Measurements from ENCODE around the gene ADH4. TPM values are rescaled to one million over a fixed set of nuclear protein-coding genes. Genes with fewer than 3 reads are reported as not detected.

Gene ADH4
- total RNA-seq, 4 donors from 2014 or later, result 1.6 to 4.1 TPM; not detected in 2

DNA sequence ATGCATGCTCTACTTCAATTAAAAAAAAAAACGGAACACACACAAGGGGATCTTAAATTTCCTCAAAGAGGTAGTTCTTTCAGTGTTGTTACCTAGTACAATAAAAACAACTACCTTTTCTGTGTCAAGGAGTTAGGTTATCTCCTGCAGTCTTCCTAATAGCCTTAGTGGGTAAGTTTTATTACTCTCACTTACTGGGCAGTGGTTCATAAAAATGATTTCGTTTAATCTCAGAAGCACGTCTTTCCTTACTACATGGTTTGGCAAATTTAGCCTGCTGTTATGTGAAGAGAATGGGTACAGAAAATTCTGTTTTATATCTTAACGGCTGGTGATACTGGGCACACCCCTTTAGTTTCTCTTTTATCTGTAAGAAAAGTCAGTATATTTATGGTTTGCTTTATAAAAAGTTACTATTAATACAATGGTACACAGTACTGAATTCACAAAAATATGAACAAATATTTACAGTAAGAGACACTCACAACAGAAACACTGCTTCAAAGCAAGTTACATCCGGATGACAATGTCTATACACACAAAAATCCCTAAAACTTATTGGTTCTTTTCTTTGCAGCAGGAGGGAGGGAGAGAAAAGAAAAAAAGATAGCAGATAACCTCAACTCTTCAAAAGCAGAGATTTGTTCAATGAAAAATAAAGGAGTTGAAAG is 64.3 kb downstream of the ADH4 start:
- H3K36me3 ChIP-seq, result peaks cover 0 to 87% (median 3%) of the 10 kb centered on the region in 3 donors
- H3K4me1 ChIP-seq, result peaks cover 0 to 10% (median 0%) of the 10 kb centered on the region in 4 donors
- TF ChIP-seq, protein P1, sequence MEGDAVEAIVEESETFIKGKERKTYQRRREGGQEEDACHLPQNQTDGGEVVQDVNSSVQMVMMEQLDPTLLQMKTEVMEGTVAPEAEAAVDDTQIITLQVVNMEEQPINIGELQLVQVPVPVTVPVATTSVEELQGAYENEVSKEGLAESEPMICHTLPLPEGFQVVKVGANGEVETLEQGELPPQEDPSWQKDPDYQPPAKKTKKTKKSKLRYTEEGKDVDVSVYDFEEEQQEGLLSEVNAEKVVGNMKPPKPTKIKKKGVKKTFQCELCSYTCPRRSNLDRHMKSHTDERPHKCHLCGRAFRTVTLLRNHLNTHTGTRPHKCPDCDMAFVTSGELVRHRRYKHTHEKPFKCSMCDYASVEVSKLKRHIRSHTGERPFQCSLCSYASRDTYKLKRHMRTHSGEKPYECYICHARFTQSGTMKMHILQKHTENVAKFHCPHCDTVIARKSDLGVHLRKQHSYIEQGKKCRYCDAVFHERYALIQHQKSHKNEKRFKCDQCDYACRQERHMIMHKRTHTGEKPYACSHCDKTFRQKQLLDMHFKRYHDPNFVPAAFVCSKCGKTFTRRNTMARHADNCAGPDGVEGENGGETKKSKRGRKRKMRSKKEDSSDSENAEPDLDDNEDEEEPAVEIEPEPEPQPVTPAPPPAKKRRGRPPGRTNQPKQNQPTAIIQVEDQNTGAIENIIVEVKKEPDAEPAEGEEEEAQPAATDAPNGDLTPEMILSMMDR (IDR thresholded peaks at IDR 0.05), result no peak
- no peak for TF ChIP-seq POLR2A (IDR thresholded peaks at IDR 0.05)
- H3K27me3 ChIP-seq, result no peaks in the 10 kb centered on the region
- H3K4me3 ChIP-seq, result no peak overlapping the region
- H3K27ac ChIP-seq, result no peak overlapping the region
- no peaks in the 10 kb centered on the region for H3K9me3 ChIP-seq
- no peak for DNase-seq

DNA sequence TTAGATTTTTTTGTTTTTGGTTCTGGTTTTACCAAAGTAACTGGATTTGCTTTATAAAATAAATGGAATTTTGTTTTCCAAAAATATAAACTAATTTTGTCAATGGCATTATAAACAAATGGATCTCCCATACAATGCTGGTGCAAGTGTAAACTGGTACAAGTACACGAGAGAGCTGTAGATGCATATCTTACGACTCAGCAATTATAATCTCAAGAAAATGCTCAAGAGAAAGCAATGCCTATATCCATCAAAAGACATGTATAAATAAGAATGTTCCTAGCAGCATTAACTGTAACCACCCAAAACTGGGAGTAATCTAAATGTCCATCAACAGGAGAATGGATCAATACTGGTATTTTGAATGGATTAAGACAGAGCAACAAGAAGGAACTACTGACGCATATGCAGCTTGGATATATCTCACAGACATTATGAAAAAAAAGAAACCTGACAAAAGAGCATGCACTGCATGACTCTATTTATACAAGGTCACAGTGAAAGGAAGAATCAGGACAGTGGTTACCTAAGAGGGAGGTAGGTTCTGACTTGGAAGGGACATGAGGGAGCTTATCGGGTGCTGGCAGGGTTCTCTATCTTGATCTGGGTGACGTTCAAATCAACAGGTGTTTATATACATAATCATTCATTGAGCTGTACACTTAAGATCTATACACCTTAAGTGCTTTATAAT is 65.0 kb downstream of the ADH4 start:
- DNase-seq, result no peak
- no peaks in the 10 kb centered on the region for H3K27me3 ChIP-seq
- H3K9me3 ChIP-seq, result no peaks in the 10 kb centered on the region
- H3K36me3 ChIP-seq, result peaks cover 0 to 87% (median 3%) of the 10 kb centered on the region in 3 donors
- H3K27ac ChIP-seq, result no peak overlapping the region
- no peak for TF ChIP-seq POLR2A (IDR thresholded peaks at IDR 0.05)
- TF ChIP-seq, protein P1 (IDR thresholded peaks at IDR 0.05), result no peak
- H3K4me3 ChIP-seq, result no peak overlapping the region
- peaks cover 0 to 9% (median 0%) of the 10 kb centered on the region in 4 donors for H3K4me1 ChIP-seq

DNA sequence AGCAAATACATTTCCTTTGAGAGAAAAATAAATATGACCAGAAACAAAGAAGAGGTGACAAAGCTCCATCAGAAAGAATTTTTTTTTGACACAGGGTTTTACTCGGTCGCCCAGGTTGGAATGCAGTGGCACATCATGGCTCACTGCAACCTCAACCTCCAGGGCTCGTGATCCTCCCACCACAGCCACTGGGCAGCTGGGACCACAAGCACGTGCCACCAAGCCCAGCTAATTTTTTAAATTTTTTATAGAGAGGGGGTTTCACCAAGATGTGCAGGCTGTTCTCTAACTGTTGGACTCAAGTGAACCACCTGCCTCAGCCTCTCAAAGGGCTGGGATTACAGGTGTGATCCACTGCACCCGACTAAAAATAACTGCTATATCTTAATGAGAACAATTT is 65.8 kb downstream of the ADH4 start:
- Histone ChIP-seq H3K36me3 (peaks cover 0 to 87% (median 0%) of the 10 kb centered on the region in 3 donors), H3K27me3 (no peaks in the 10 kb centered on the region), H3K27ac (no peak overlapping the region), H3K4me3 (no peak overlapping the region), H3K9me3 (no peaks in the 10 kb centered on the region), H3K4me1 (peaks cover 0 to 9% (median 0%) of the 10 kb centered on the region in 4 donors)
- no peak for TF ChIP-seq POLR2A (IDR thresholded peaks at IDR 0.05)
- TF ChIP-seq, protein P1 (IDR thresholded peaks at IDR 0.05), result no peak
- DNase-seq, result no peak

DNA sequence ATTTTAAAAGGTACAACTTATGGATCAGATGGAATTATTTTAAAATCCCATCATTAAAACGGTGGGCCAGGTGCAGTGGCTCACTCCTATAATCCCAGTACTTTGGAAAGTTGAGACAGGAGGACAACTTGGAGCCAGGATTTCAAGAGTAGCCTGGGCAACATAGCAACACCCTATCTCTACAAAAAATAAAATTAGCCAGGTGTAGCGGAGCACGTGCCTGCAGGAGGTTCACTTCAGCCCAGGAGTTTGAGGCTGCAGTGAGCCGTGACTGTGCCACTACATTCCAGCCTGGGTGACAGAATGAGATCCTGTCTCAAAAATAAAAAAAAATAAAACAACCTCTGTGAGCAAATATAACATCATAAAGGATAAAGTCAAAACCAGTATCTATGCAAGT is 66.9 kb downstream of the ADH4 start:
- H3K4me1 ChIP-seq, result peaks cover 0 to 9% (median 0%) of the 10 kb centered on the region in 4 donors
- no peaks in the 10 kb centered on the region for H3K27me3 ChIP-seq
- H3K4me3 ChIP-seq, result no peak overlapping the region

DNA sequence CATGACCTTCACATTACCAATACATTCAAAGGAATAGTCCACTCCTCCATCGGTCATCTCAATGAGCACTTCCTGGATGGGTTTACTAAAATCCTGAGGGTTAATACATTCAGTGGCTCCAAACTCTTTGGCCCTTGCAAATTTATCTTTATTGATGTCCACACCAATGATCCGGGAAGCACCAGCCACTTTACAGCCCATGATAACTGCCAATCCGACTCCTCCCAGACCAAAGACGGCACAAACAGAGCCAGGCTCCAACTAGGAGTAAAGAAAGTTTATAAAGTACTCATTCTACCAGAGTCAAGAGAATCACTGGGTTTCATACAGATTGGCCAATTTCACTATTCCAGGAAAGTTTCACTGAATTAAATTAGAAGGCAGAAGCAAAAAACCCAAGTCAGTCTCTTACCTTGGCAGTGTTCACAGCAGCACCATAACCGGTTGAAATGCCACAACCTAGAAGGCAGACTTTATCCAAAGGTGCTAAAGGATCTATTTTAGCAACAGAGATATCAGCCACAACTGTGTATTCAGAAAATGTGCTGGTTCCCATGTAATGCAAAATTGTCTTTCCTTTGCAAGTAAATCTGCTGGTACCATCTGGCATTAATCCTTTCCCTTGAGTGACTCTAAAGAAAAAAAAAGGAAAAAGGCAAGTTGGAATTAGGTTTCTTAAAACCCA is 67.7 kb downstream of the ADH4 start:
- TF ChIP-seq, protein P1 (IDR thresholded peaks at IDR 0.05), result no peak
- no peak for TF ChIP-seq POLR2A (IDR thresholded peaks at IDR 0.05)
- Histone ChIP-seq H3K36me3 (peaks cover 0 to 87% (median 0%) of the 10 kb centered on the region in 3 donors), H3K9me3 (no peaks in the 10 kb centered on the region), H3K27me3 (no peaks in the 10 kb centered on the region), H3K4me3 (no peak overlapping the region), H3K27ac (no peak overlapping the region), H3K4me1 (peaks cover 0 to 9% (median 0%) of the 10 kb centered on the region in 4 donors)
- no peak for DNase-seq

More for the DNA sequence above, 66.9 kb downstream of the ADH4 start:
- Histone ChIP-seq H3K27ac (no peak overlapping the region), H3K9me3 (no peaks in the 10 kb centered on the region), H3K36me3 (peaks cover 0 to 87% (median 0%) of the 10 kb centered on the region in 3 donors)
- no peak for DNase-seq
- TF ChIP-seq, protein P1 (IDR thresholded peaks at IDR 0.05), result no peak
